Retinal pigment epithelial cell (primary cell): ENCODE measurements around the gene CDC27.
"Not testable (repeated sequence)": the region's sequence is repeated elsewhere in the genome, so short reads cannot be mapped to it uniquely, and the experiment has no call there.

Source experiments
- DNase-seq: peaks from one replicate; pipeline ENCODE4 v3.0.0-alpha.2; 2010; ENCODE audit warnings: low read depth
- H3K4me3 ChIP-seq: 2 replicates; pipeline ENCODE4 v1.5.1; 2011; ENCODE audit warnings: mild to moderate bottlenecking, low read length, control low read depth, moderate library complexity
- CTCF ChIP-seq: conservative IDR thresholded peaks from 2 replicates; pipeline ENCODE4 v1.5.1; 2011; ENCODE audit warnings: low read depth, low read length, control low read depth, inconsistent platforms

The CDC27 gene

GRCh38 chr17:47162013-47162622 is 27.0 kb downstream of the CDC27 start:
- DNase-seq = no peak
- TF ChIP-seq CTCF = no peak
- no peak overlapping the region for H3K4me3 ChIP-seq

GRCh38 chr17:47159315-47159714 is 29.8 kb downstream of the CDC27 start:
- no peak for TF ChIP-seq CTCF
- no peak for DNase-seq
- no peak overlapping the region for H3K4me3 ChIP-seq

- H3K4me3 ChIP-seq = no peak overlapping the region
- TF ChIP-seq CTCF = no peak
- DNase-seq = no peak
Observed at GRCh38 chr17:47145351-47145750, 43.7 kb downstream of the CDC27 start.

GRCh38 chr17:47135235-47135634 is 53.9 kb downstream of the CDC27 start:
- no peak for TF ChIP-seq CTCF
- H3K4me3 ChIP-seq = no peak overlapping the region
- no peak for DNase-seq

- not testable (repeated sequence) for DNase-seq, H3K4me3 ChIP-seq
Observed at GRCh38 chr17:47134354-47134753, 54.7 kb downstream of the CDC27 start.

GRCh38 chr17:47131761-47132160 is 57.3 kb downstream of the CDC27 start:
- TF ChIP-seq CTCF = no peak
- no peak overlapping the region for H3K4me3 ChIP-seq
- no peak for DNase-seq

- not testable (repeated sequence) for H3K4me3 ChIP-seq, DNase-seq
Observed at GRCh38 chr17:47126835-47127234, 62.3 kb downstream of the CDC27 start.

- not testable (repeated sequence) for DNase-seq, H3K4me3 ChIP-seq
Observed at GRCh38 chr17:47123262-47123661, 65.8 kb downstream of the CDC27 start.

GRCh38 chr17:47120521-47121095 is 68.5 kb downstream of the CDC27 start:
- TF ChIP-seq CTCF = no peak
- DNase-seq = no peak
- H3K4me3 ChIP-seq = no peak overlapping the region
